GM18526 (cell line): ENCODE data around the gene NABP2.

ENCODE experiments used
- POLR2A ChIP-seq: IDR thresholded peaks from 3 replicates; pipeline ENCODE4 v1.6.1; 2011; ENCODE audit not compliant: insufficient read length; ENCODE audit errors: extremely low read depth

NABP2 gene

DNA sequence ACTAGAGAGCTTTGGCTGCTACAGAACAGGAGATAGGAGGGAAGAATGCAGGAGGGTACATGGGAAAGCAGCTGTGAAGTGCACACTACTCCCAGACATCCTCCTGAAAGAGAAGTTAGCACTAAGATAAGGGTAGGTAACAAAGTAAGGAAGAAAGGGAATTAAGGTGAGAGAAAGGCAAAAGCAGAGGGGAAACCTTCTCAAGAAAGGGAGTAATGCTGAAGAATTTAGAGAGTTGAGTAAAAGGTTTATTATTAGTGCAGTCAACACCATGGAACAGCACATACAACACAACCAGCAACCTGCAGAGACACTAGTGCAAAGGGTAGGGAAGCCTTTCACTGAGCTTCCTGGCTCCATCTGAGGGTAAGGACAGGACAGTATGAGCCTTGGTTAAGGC lies 19.9 kb upstream of the NABP2 start:
- no peak for TF ChIP-seq POLR2A

DNA sequence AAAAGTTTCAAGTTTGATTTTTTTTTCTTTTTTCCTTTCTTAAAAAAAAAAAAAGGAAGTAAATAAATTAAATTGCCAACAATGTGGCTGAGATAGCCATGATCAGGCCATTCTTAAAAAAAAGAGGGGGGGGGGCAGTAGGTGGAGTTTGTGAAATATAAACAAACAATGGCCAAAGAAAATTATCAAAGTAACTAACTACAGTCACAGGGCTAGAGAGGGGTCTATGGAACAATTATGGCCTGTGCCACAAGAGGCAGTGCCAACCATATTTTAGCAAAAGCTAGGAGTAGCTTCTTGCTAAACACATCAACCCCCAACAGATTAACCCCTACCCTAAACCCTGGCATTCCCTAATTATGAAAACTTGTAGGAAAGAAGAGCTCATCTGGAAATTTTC lies 18.7 kb upstream of the NABP2 start:
- no peak for TF ChIP-seq POLR2A

- TF ChIP-seq POLR2A = no peak
Observed at GRCh38 chr12:56206452-56207166, 17.5 kb upstream of the NABP2 start.

DNA sequence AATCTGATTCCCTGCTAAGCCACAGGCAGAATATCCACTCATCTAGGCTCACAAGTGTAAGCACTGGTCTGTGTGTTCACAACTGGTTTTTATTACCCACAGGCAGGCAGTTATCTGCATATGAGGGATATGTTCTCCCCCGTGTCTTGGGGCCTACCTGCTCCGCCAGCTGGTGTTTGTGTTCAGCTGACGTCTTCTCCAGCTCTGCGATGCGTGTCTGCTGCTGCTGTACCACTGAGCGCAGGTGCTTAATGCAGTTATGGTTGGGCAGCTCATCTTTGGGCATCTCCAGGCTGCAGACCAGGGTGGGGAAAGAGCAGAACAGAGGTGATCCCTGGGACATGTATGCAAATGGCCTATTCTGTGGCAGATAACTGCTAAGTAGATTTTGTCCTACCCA lies 16.1 kb upstream of the NABP2 start:
- TF ChIP-seq POLR2A = no peak

GRCh38 chr12:56212361-56212760 lies 11.8 kb upstream of the NABP2 start:
- TF ChIP-seq POLR2A = no peak

GRCh38 chr12:56213878-56214277 lies 10.3 kb upstream of the NABP2 start:
- no peak for TF ChIP-seq POLR2A

DNA sequence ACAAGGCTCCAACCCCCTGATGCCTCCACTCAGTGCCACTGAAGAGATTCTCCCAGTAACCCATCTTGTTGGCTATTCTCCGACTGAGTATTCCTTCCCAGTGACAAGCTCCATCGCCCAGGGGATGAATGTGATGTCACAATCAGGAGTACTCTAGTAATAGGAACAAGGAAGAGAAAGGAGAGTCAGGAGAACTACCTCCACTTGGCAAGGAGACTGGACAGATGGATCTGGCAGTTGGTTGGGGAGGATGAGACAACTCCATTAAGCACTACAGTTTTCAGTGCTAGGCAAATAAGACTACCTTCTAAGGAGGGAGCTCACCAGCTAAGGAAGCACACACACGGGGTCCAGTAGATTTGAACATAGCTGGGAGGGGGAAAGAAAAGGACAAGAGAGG lies 7.7 kb upstream of the NABP2 start:
- TF ChIP-seq POLR2A = no peak

DNA sequence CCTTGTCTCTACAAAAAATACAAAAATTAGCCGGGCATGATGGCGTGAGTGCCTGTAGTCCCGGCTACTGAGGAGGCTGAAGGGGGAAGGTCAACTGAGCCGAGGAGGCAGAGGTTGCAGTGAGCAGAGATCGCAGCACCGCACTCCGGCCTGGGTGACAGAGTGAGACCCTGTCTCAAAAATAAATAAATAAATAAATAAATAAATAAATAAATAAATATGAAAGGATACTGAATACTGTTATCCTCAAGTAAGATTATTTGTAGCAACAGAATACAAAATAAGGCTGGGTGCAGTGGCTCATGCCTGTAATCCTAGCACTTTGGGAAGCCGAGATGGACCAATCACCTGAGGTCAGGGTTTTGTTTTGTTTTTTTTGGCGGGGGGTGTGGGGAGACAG lies 4.3 kb upstream of the NABP2 start:
- no peak for TF ChIP-seq POLR2A

DNA sequence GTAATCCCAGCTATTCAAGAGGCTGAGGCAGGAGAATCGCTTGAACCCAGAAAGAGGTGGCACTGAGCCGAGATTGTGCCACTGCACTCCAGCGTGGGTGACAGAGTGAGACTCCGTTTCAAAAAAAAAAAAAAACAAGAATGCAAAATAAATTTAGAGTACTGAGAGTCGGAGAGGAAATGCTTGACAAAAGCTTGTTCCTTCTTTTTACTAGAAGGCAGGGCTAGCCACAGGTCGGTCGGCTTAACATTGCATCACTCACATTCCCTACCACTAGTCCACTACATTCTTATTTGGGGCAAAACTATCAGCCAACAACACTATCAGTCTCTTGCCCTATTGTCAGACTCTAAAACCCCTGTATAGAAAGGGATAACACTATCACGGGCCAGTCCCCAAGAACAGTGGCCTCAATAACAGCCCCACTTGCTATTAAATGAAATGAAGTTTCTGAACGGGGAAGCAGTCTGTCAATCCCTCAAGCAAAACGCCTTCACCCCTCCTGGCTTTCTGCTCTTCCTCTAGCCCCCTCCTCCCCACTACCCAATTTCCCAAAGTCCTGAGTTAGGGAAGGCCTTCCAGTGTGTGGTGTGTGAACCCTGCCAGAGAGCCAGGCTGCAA lies 3.4 kb upstream of the NABP2 start:
- TF ChIP-seq POLR2A = no peak

DNA sequence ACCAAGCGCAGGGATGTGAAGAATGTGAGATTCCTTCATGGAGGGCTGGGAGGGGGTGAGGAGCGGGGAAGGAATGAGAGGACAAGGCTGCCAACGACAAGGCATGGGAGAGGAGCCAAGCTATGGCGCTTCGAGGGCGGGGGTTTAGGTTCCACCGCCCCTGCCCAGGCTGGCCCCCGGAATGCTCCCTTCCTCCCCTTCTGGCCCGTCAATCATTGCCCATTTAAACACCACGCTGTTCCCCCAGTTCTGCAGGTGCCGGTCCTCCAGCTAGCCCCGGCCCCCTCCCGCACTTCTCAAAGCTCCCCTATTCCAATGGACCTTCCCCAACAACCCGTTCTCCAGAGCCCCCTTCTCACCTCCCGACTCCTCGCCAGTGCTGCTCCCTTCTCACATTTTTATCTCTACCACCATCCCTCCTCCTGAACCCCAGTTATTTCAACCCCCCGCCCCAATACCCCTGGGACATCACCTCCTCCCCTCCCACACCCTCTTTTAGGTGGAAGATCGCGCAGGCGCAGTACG lies 2.8 kb upstream of the NABP2 start:
- no peak for TF ChIP-seq POLR2A

DNA sequence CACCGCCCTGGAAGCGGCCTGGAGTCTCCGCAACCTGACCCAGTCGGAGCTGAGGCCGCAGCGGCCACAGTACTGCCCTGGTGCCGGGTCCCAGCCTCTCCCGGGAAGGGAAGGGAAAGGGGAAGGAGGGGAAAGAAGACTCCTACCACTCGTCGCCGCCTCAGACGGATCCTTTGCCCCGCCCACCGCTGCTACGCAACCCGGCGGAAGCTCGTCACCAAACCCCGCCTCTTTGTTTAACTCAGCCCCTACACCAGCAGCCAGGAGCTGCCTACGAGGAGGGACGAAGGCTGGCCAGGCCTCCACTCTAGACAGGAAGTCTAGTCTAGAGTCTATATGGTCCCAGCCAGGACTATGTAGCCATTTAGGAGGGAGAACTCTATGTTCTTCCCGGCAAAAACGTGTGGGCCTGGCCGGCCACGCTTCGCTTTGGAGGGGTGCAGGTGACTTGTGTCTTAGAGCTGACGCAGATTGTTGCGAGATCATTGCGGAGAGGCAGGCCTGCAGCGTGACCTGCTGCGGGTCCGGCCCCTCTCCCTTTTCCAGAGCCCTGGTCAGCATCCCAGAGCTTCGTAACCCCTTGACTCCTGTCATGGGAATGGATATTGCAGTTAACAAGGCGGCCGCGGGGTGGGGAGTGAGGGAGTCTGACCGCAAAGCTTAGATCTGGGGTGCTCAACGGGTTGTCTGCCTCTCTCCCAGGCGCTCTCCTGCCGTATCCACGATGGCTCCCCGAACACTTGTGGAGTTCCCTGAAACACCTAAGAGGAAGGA lies 2.2 kb upstream of the NABP2 start, which contains the start of gene RNF41:
RNF41 (minus strand) TSS at position 166 of the 774 bp plus-strand sequence. CDS start 7,875 bp downstream, outside the sequence.
- TF ChIP-seq POLR2A = peak; percentile 89

DNA sequence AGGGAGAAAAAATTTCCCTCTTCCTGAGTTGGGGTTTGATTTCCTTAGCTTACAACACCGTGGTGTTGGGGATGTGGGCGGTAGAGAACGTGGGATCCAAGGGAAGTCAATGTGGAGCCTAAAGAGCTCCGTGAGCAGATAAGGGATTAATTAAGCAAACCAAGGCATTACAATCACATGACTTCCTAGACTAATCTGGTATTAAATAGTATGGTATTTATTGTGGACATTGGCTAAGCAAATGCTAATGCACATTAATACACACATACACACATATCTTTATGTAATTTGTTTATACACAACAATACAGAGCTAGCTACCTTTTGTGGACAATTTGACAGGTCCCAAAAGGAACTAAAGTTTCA lies 1.6 kb upstream of the NABP2 start:
- no peak for TF ChIP-seq POLR2A

- no peak for TF ChIP-seq POLR2A
Observed at GRCh38 chr12:56223571-56224101, 506 bp upstream of the NABP2 start.

DNA sequence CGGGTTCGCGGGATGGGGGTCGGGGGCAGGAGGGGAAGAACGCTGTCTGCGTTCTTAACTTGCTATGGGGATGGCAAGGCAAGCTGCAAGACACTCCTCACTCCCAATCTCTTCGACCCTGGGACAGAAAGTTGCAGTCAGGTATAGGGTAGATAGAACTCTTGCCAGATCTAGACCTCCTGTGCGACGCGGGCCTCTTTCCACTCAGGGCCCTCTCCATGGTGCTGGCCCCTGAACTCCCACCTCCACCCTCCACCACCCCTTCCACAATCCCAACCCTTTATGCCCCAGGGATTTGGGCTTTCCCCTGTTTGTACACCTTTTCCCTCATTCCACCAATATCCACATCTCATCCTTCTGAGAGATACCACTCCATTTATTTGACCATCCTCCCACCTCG lies 812 bp downstream of the NABP2 start:
- TF ChIP-seq POLR2A = no peak

DNA sequence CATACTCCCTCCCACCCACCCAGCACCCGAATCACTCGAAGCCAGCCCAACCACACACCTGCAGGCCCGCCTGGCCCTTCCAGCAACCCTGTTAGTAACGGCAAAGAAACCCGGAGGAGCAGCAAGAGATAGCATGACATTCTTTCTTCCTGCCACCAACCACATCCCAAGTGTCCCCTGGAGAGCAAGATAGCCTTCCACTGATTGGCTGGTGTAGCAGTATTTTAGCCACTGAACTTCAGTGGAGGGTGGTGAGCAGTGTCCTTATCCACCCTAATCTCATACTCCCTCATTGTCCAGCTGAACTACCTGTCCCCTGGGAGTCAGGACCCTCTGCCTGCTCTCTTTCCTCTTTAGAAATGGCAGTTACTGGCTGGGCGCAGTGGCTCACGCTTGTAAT lies 4.9 kb downstream of the NABP2 start:
- TF ChIP-seq POLR2A = no peak
